ENCODE results near the gene MEF2D.
A peak's percentile ranks its signal among the peaks of the same experiment; 100 is the strongest.

The MEF2D gene

DNA sequence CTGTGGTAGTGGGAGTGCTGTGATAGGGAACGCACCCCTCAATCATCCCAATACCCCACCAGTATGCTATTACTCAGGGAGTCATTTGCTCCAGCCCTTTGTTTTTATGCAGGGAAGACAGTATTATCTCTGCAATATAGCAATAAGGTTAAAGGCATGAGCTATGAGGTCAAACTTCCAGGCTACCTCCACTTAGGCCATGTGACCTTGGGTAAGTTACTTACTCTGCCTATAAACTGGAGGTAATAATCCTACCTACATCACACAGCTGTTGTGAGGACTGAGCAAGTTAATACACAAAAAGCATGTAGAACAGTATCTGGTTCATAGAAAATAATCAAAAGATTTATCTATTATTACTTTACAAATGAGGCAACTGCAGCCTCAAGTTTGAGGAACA lies 30.1 kb downstream of the MEF2D start:
- FAIRE-seq: no peak
- no peak for DNase-seq (ENCODE audit: low spot score)

DNA sequence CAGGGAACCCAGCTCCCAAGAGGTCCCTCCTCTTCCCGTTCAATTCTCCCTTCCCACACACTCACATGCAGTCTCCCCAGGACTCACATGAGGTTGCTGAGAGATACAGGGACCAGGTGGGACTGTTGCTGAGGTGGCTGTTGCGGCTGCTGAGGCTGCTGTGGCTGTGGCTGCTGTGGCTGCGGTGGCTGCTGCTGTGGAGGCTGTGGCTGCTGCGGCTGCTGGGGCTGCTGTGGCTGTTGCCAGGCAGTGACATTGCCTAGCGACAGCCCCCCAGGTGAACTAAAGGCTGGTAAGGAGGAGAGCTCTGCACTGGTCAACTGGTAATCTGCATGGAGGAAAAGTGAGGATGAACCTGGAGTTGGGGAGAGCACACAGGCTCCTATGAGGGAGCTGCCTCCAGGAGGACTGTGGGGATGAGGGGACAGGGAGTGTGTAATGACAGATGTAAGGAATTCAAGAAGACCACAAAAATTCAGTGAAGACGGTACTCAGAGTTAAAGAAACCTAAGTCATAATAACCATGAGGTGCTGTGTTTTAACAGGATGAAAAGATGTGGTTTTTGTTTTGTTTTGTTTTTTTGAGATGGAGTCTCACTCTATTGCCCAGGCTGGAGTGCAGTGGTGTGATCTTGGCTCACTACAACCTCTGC lies 31.8 kb downstream of the MEF2D start:
- DNase-seq (ENCODE audit: low spot score) (no peak), FAIRE-seq (no peak)

DNA sequence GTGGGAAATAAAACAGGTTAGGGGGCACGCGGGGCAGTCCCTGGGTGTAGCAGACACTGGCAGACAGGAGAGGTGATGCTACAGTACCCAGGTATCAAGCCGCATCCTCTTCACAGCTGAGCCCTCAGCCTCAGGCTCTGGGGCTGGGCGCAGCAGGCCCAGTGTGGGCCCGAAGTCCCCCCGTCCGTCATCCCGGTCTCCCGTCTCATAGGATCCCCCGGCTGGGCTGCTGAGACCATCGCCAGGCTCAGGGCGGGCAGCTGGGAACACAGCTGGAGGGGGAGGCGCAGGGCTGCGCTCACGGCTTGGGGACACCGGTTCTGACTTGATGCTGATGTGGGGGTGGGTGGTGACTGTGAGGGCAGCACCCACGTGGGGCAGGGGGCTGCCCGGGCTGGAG lies 32.7 kb downstream of the MEF2D start:
- DNase-seq (ENCODE audit: low spot score): no peak
- FAIRE-seq: no peak

- DNase-seq (ENCODE audit: low spot score) (no peak), FAIRE-seq (no peak)
These were observed 33.2 kb downstream of the MEF2D start for GRCh38 chr1:156467385-156467784.

- DNase-seq (ENCODE audit: low spot score): no peak
- FAIRE-seq: no peak
These were observed 34.7 kb downstream of the MEF2D start for GRCh38 chr1:156465747-156466365.

GRCh38 chr1:156464825-156465452 lies 35.6 kb downstream of the MEF2D start:
- no peak for FAIRE-seq

GRCh38 chr1:156464335-156464734 lies 36.2 kb downstream of the MEF2D start:
- no peak for FAIRE-seq
- DNase-seq (ENCODE audit: low spot score): no peak

More at GRCh38 chr1:156464825-156465452, 35.6 kb downstream of the MEF2D start:
- DNase-seq (ENCODE audit: low spot score): no peak

DNA sequence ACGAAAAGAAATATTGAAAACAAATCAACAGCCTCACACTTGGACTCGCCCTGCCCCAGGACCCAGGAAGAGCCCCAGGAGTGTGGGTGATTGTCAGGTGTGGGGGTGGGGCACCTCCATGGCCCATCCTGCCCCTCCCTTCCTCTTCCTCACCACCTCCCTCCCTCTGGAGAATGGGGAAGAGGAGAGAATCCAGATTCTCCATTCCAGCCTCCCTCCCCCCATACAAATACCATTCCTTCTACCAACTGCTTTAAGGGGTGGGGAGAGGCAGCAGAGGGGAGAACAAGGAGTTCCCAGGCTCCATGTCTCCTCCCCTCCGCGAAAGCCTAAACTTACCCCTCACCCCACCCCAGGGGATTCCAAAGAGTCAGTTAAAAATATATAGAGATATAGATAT lies 36.7 kb downstream of the MEF2D start:
- DNase-seq (ENCODE audit: low spot score) (no peak), FAIRE-seq (no peak)

DNA sequence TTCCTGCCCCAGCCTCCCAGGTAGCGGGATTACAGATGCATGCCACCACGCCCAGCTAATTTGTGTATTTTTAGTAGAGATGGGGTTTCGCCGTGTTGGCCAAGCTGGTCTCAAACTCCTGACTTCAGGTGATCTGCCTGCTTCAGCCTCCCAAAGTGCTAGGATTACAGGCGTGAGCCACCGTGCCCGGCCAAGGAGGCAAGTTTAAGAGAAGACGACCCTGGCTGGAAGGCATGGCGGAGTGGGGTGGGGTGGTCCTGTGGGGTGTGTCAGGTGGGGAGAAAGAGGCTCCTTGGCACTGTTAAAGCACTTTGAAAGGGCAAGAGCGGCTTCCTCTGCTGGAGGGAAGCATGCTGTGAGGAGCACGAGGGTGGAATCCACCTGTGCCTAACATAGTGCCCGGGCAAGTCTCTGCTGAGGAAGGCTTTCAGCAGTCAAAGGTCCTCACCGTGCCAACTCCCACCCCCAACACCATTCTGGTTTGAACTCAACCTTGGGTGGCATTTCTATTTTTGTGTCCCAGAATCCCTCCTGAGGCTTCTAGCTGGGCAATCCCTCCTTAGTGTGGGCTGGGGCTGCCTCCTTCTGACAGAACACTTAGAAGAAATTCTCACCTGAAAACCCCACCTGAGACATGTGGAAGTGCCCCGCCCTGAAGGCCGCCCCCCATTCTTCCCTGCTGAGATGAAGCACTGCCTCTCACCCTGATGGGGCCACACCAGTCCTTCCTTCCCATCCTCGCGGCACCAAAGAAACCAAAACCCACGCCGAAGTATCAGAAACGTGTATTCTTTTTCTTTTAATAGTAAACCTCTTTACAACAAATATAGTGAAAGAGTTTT lies 37.4 kb downstream of the MEF2D start:
- FAIRE-seq (no peak), DNase-seq (ENCODE audit: low spot score) (no peak)

GRCh38 chr1:156461781-156462647 lies 38.6 kb downstream of the MEF2D start:
- FAIRE-seq: no peak
- no peak for DNase-seq (ENCODE audit: low spot score)

DNA sequence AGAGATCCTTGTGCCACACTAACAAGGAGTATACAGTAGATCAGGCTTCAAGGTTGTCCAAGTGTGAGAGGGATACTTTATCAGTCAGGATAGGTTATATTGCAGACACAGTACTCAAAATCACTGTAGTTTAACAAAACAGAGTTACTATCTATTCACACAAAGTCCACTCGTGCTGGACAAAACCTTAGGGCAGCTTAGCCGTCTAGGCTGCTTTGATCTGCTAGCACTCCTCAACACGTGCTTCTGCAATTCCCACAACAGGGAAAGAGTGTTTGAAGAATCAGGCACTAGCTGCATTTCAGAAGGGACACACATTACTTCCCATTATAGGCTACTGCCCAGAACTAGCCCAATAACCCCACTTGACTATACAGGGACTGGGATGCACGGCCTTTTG lies 39.5 kb downstream of the MEF2D start:
- DNase-seq (ENCODE audit: low spot score) (no peak), FAIRE-seq (no peak)

DNA sequence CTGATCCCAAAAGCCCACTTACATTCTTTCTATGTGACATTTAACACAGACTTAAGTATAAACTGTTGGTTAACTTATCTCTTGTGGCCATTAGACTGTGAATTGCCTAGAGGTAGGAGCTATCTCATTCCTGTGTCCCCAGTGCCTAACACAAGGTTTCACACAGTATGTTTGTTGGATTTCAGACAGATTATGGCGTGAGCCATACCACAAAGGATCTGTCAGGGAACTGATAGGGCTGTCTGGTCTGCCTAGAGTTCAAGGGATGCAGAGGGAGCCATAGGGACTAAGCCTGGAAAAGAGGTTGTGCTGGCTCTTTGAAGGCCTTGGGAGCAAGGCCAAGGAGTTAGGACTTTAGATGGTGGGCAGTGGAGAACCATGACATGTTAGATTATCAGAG lies 40.0 kb downstream of the MEF2D start:
- no peak for DNase-seq (ENCODE audit: low spot score)
- no peak for FAIRE-seq

DNA sequence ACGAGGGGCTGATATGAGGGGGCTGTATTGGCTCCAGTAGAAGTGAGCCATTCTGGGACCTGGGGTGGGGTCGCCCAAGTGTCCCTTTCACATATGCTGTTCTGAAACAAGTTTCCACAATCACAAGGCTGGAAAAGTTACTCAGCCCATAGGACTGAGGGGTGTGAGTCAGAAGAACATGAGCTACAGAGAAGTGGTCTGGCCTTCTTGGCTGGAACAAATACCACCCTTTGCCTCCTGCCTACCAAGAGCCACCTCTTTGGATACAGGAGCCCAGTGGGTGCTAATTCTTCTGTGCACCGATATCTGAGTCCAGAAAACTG lies 42.4 kb downstream of the MEF2D start:
- peak; percentile 39 for DNase-seq (ENCODE audit: low spot score)

DNA sequence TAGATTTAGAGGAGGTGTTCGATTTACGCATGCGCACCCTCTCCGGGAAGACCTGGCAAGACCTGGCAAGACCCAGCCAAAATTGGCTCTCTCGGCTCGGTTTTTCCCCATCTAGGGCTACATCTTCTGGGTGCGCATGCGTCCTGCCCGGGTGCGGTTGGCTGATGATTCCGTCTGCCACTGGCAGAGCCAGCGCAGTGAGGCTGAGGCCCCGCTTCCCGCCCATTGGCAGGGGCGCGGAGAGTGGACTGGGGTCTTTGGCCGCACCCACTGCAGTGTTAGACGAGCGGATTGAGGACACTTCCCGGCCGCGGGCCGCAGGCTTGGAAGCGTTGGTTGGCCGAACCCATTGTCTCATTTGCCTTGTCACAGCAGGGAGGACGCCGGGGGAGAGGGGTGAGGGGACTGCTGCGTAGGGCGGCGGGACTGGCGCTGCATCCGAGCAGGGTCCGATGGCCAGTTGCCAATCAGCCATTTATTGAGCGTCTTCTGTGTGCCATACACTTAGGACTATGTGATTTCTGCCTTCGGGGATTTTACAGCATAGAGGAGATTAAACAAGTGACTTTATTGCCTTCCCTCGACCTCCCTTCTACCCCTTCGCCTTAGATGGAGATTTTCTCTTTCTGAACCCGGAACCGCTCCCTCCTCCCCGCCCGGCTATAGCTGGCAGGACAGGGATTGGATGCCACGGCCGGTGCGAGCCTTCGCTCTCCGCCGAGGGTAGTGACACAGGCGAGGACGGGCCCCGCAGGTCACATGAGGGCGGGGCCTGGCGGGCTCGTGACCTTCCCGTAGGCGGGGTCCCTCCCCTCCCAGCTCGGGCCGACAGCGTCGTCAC lies 43.7 kb downstream of the MEF2D start:
- peak; percentile 80 for FAIRE-seq
- DNase-seq (ENCODE audit: low spot score): peak; percentile 98

More for the DNA sequence above, 42.4 kb downstream of the MEF2D start:
- no peak for FAIRE-seq

DNA sequence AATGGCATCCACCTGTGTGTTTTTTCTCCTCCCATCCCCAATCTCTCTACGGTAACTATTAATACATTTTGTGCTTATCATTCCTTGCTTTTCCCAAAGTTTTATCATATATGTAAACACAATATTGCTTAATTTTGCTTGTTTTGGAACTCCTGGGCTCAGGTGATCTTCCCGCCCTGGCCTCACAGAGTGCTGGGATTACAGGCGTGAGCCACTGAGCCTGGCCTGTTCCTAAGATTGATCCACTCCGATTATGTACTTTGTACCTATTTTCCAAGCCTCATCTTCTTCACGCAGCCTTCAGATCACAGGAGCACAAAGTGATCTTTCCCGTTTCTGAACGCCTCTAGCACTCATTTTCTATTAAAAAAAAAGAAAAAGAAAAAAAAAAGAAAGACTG lies 45.2 kb downstream of the MEF2D start:
- FAIRE-seq: no peak
- no peak for DNase-seq (ENCODE audit: low spot score)

- DNase-seq (ENCODE audit: low spot score) (no peak), FAIRE-seq (no peak)
These were observed 47.7 kb downstream of the MEF2D start for GRCh38 chr1:156452907-156453306.

- DNase-seq (ENCODE audit: low spot score): no peak
- no peak for FAIRE-seq
These were observed 48.9 kb downstream of the MEF2D start for GRCh38 chr1:156451505-156452160.

DNA sequence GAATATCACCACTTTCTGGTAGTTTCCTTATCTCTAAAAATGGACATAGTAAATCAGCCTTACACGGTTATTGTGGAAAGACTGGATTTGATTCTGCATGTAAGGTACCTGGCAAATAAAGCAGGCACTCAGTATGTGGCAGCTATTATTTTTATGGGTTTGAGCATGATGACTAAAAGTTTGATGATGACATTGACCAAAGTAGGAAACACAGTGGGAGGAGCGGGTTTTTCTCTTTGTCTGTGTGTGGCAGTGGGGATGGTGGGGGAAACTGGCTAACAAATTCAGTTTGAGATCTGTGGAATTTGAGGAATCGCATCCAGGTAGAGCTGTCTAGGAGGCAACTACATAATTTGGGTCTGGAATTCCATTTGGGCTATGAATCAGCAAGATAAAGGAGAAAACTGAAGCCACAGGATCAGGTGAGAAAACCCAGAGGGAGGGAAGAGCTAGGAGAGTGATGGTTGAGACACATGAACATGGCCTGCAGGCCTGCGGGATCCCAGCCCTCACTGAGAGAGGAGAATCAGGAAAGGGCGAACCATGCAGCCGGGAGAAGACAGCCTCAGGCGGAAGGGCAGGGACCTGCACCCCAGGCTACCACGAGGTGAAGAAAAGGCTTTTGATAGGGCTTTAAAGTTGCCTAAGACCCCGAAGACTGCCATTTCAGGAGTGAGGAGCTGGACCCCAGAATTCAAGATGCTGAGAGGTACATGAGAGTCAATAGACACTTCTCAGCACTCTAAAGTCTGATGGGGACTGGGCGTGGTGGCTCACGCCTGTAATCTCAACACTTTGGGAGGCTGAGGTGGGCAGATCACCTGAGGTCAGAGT lies 52.2 kb downstream of the MEF2D start:
- FAIRE-seq (no peak), DNase-seq (ENCODE audit: low spot score) (no peak)

DNA sequence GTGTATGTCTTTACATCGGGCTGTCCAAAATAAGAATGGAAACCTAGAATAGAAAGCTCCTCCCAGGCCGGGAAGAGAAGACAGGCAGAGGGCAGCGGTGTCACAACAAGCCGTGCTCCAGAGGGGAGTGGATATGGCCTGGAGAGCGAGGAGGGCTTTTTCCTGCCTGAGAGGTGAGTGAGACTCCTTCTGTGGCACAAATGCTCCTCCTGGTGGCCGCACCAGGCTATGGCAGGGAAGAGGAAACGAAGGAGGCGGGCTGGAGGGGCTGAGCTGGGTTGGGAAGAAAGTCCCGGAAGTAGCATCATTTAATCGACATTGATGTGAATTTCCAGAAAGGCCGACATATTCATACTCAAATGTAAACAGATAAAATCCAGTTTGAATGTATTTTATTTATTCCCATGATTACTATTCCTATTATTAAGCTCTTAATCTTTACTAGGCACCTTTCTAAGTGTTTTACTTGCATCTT lies 54.7 kb downstream of the MEF2D start:
- peak; percentile 66 for FAIRE-seq
- DNase-seq (ENCODE audit: low spot score): peak; percentile 72
